DOHH2 (cell line): ENCODE data around the gene NAT10.

Experiments used
- CTCF ChIP-seq: fragments of 200-600 bp; sonication (generic); IDR thresholded peaks from one replicate; pipeline ENCODE4 v1.5.1; 2014; ENCODE audit warnings: antibody characterized with exemption, mild to moderate bottlenecking, low read depth, low read length; ENCODE audit not compliant: poor library complexity, severe bottlenecking
- EZH2phosphoT487 ChIP-seq: fragments of 200-600 bp; sonication (generic); IDR thresholded peaks from 2 replicates; pipeline ENCODE4 v1.6.1; 2017; ENCODE audit warnings: borderline replicate concordance, mild to moderate bottlenecking, antibody characterized with exemption, low read length, moderate library complexity, mixed read lengths

GRCh38 chr11:34111722-34112270, 6.4 kb downstream of the NAT10 start:
- TF ChIP-seq EZH2phosphoT487 (no peak), CTCF (no peak)
